GM12801 (cell line): ENCODE data around the gene HCN2.

ENCODE experiments used
- TF ChIP-seq, protein P1 (sequence below): IDR thresholded peaks from one replicate; pipeline ENCODE4 v1.5.1; 2011; ENCODE audit warnings: control low read depth; ENCODE audit not compliant: insufficient read length; ENCODE audit errors: extremely low read depth

The HCN2 gene

DNA sequence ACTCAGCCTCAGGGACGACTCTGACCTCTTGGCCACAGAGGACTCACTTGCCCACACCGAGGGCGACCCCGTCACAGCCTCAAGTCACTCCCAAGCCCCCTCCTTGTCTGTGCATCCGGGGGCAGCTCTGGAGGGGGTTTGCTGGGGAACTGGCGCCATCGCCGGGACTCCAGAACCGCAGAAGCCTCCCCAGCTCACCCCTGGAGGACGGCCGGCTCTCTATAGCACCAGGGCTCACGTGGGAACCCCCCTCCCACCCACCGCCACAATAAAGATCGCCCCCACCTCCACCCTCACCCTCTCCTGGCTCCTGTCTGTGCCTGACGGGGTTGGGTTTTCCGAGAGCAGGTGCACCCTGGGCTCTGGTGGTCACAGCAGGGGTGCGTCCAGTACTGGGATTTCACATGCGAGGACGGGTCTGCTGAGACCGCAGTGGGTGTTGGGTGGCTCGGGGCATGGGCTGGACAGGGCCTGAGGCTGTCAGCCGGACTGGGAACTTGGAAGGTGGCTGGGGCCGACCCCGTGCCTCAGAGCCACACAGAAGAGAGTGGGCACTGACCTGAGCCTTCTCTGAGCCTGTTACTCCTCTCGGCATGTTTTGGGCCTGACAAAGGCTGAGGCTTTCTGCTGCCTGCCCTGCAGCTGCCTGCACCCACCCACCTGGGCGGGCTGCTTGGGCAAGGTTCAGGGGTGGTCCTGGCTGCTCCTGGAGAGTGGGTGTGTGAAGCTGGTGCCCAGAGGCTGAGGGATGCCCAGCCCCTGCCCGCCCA is 6.3 kb upstream of the HCN2 start:
- TF ChIP-seq, protein P1, sequence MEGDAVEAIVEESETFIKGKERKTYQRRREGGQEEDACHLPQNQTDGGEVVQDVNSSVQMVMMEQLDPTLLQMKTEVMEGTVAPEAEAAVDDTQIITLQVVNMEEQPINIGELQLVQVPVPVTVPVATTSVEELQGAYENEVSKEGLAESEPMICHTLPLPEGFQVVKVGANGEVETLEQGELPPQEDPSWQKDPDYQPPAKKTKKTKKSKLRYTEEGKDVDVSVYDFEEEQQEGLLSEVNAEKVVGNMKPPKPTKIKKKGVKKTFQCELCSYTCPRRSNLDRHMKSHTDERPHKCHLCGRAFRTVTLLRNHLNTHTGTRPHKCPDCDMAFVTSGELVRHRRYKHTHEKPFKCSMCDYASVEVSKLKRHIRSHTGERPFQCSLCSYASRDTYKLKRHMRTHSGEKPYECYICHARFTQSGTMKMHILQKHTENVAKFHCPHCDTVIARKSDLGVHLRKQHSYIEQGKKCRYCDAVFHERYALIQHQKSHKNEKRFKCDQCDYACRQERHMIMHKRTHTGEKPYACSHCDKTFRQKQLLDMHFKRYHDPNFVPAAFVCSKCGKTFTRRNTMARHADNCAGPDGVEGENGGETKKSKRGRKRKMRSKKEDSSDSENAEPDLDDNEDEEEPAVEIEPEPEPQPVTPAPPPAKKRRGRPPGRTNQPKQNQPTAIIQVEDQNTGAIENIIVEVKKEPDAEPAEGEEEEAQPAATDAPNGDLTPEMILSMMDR: no peak

DNA sequence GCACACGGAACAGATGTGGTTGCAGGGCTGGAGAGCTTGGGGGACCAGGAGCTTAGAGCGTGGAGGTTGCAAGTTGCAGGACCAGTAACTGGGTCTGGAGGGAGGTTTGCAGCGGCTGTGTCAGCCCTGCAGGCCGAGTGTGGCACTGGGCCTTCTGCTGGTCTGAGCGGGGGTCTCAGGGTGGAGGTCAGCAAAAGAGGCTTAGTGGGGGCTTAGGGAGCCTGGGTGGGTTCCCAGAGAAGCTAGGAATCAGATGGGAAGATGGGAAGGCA is 5.8 kb upstream of the HCN2 start:
- TF ChIP-seq, protein P1: no peak

DNA sequence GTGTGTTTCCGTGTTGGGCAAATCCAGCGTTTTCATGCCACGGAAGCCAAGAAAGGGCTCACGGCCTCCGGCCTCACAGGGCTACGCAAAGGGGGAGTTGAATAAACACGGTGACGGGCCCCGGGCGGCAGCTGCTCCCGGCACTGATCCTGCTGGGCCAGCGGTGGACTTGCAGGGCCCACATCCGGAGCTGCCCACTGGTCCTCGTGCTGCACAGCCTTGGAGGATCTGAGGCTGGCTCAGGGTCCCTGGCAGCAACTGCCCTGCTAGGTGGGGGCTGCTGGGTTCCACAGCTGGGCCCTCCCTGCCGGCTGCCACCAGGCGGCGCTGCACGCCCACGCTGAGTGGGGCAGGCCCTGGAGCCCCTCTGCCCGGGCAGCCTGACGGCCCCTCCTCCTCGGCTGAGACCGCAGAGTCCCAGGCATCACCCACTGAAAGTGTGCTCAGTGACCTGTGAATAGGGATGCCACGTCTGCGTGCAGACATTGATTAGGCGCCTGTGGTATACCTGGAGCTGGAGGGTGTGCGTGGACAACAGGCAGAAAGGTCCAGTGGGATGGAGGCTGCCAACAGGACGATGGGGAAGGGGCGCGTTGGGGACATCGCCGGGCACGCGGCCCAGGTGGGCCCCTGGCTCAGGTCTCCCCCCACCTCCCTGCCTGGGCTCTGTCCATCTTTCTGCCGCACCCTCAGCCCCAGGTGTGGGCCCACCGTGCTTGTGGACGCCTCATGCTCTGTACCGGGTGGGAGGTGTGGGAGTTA is 5.3 kb upstream of the HCN2 start:
- TF ChIP-seq, protein P1: no peak

DNA sequence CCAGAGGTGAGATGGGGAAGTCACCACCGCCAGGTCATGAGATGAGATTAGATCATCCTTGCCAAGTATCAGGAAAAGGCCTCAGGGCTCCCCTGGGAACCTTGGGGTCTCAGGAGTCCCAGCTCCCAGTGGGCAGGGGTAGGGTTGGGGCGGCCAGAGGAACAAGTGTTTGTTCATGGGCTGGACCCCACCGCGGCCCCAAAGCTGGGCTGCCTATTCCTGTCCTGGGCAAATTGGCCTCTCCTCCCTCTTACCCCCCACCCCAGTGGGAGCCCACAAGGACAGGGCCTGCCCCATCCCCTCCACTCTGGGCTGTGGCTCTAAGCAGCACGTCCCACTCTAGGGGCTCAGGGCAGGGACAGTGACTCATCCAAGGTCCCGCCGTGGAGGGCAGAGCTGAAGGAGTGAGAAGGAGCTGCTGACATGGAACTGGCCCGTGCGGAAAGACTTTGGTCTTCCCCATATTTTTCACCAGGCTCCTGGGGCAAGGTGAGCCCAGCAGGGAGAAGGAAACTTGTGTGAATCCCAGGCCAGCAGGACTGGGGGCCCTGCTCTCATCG is 4.0 kb upstream of the HCN2 start:
- TF ChIP-seq, protein P1: no peak

DNA sequence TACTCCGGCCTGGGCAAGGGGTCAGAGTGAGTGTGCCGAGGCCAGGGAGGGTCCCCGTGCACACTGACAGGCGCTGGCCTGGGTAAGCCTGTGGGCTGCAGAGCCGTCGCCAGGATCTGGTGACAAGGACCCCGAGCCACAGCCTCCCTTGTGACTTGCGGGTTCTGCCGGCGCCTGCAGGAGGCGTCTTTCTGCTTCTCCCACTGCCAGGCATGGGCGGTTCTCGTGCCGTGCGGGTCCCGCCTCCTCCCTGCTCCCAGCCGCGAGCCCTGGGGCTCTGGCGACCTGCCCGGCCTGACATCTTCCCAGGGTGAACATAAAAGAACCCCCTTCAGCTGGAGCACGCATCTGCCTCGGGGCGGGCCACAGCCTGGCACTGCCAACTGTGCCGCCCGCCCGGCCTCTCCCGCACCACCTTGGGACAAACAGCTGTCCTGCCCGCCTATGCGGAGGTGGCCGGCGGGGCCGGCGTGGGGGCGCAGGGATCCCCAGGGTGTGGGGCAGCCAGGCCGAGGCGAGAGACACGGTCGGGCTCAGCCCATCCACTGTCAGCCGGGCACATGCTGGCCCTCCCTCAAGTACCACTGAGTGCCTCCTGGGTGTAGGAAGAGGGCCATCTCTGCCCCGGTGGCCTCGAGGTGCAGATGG is 1.5 kb upstream of the HCN2 start:
- TF ChIP-seq, protein P1: no peak

DNA sequence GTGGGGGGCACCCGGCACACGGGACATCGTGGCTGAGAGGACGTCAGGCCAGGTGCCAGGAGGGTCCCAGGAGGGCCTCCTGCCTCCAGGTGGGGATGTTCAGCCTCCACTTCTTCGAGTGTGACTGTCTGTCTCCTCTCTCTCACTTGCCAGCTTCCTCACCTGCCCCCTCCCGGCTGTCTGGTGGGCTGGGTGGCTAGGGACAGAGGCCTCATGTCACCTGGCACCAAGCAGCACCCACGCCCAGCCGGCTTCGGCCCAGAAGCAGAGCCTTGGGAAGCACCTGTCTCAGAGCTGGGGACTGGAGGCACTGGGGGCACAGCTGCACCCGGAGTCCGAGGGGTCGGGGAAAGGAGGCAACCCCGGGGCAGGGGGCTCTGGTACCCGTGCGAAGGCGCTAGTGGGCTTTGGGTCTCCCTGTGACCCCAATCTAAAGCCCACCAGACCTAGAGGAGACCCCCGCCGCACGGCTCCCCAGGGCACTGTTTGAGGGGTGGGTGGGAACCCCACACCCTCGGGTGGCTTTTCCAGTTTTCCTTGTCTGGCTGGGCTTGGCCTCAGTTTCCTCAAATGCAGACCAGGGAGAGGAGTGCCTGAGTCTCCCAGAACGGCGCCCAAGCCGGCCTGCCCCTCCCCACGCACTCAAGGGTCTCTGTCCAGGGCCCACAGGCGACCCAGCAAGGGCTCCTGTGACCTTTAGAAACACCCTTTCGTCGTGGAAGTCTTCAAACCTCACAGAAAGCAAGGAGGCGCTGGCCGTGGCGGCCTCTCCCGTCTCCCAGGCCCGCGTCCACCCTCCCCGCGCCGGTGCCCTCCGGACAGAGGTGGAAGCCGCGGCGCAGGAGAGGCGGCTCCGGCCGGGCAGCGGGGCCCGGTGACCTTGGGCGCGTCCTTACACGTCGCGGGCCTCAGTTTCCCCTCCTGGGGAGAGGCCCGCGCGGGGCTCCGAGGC is 664 bp upstream of the HCN2 start:
- TF ChIP-seq, protein P1: no peak
